DOHH2 (cell line): ENCODE data around the gene TSHZ2.

Experiments
- EZH2phosphoT487 ChIP-seq: fragments of 200-600 bp; sonication (generic); IDR thresholded peaks from 2 replicates; pipeline ENCODE4 v1.6.1; 2017; ENCODE audit warnings: borderline replicate concordance, mild to moderate bottlenecking, antibody characterized with exemption, low read length, moderate library complexity, mixed read lengths
- TF ChIP-seq, protein P1 (sequence below): fragments of 200-600 bp; sonication (generic); IDR thresholded peaks from one replicate; pipeline ENCODE4 v1.5.1; 2014; ENCODE audit warnings: antibody characterized with exemption, mild to moderate bottlenecking, low read depth, low read length; ENCODE audit not compliant: poor library complexity, severe bottlenecking

DNA sequence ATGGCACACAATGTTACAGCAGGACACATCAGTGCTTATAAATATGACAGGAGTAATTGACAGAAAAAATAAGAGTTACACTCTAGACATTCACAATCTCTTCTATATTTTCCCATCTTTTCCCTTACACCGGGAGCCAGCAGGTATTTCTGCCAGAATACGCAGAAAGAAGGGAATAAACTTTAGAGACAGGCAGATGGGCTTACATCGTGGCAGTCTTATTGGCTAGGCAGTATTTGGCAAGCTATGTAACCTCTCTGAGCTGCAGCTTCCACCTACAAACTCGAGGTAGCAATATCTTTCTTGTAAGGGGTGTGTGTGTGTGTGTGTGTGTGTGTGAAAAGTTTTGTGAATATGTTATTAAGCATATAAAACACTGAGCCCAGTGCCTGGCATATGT, 33.0 kb upstream of the TSHZ2 start:
- TF ChIP-seq, protein P1, sequence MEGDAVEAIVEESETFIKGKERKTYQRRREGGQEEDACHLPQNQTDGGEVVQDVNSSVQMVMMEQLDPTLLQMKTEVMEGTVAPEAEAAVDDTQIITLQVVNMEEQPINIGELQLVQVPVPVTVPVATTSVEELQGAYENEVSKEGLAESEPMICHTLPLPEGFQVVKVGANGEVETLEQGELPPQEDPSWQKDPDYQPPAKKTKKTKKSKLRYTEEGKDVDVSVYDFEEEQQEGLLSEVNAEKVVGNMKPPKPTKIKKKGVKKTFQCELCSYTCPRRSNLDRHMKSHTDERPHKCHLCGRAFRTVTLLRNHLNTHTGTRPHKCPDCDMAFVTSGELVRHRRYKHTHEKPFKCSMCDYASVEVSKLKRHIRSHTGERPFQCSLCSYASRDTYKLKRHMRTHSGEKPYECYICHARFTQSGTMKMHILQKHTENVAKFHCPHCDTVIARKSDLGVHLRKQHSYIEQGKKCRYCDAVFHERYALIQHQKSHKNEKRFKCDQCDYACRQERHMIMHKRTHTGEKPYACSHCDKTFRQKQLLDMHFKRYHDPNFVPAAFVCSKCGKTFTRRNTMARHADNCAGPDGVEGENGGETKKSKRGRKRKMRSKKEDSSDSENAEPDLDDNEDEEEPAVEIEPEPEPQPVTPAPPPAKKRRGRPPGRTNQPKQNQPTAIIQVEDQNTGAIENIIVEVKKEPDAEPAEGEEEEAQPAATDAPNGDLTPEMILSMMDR, result no peak
- TF ChIP-seq EZH2phosphoT487, result no peak
